Stomach (tissue), 9 donors: ENCODE measurements around the gene INAVA. TPM values are rescaled to one million over a fixed set of nuclear protein-coding genes. Genes with fewer than 3 reads are reported as not detected.

ENCODE experiments used
- DNase-seq, 2 donors: peaks; one replicate each; pipeline versions ENCODE4 v3.0.0 to v3.0.0-alpha.2; 2013 to 2019
- H3K27ac ChIP-seq, 5 donors: fragments of 200-600 bp in 4 of 5; sonication (generic) in 4 of 5; one replicate each; pipeline ENCODE4 v1.5.1; 2013 to 2019; ENCODE audit warnings: mild to moderate bottlenecking in 1 of 5, moderate library complexity in 1 of 5
- H3K27me3 ChIP-seq, 3 donors: fragments of 200-600 bp; sonication (generic); one replicate each; pipeline ENCODE4 v1.5.1; 2017 to 2019; ENCODE audit warnings: mixed run types in 1 of 3
- H3K36me3 ChIP-seq, 4 donors: fragments of 200-600 bp; sonication (generic); 1 replicate in 3 of 4; 2 replicates in 1 of 4; pipeline ENCODE4 v1.5.1; 2016 to 2019
- H3K4me1 ChIP-seq, 4 donors: fragments of 200-600 bp; sonication (generic); one replicate each; pipeline ENCODE4 v1.5.1; 2016 to 2019
- H3K4me3 ChIP-seq, 4 donors: fragments of 200-600 bp; sonication (generic) in 3 of 4; one replicate each; pipeline ENCODE4 v1.5.1; 2016 to 2019; ENCODE audit warnings: mild to moderate bottlenecking in 1 of 4
- H3K9me3 ChIP-seq, 4 donors: fragments of 200-600 bp; sonication (generic); one replicate each; pipeline ENCODE4 v1.5.1; 2016 to 2019
- EP300 ChIP-seq: sonication (generic); formaldehyde crosslinking; IDR thresholded peaks from one replicate; pipeline ENCODE4 v1.6.1; 2017; ENCODE audit warnings: antibody characterized with exemption
- POLR2A ChIP-seq, 4 donors: fragments of 450-650 bp; IDR thresholded peaks; one replicate each; pipeline ENCODE4 v1.6.1; 2016; ENCODE audit warnings: antibody characterized with exemption in 4 of 4, control low read depth in 2 of 4, mild to moderate bottlenecking in 1 of 4, moderate library complexity in 1 of 4
- POLR2AphosphoS5 ChIP-seq, 3 donors: sonication (generic); formaldehyde crosslinking; IDR thresholded peaks; one replicate each; pipeline ENCODE4 v1.6.1; 2016; ENCODE audit warnings: antibody characterized with exemption in 3 of 3
- WGBS, 5 donors: extraction: QIAGEN DNeasy Blood & Tissue Kit in 3 of 5; methylation state at CpG; one replicate each; pipeline versions ENCODE4 v1.1.5 to v1.1.7; 2013 to 2018; 5-methylcytosine and 5-hydroxymethylcytosine counted together
- intact Hi-C: fragments of 100-400 bp; cut with DNase I; formaldehyde crosslinking; loops from one replicate; pipeline ENCODE4 v1.15.1; 2023; ENCODE audit warnings: low total_unique reads
- polyA plus RNA-seq, 3 donors: library from polyadenylated mRNA; stranded (reverse); fragments of 200-250 nt; gene quantifications; one replicate each; pipeline ENCODE4 v1.2.3, GENCODE V29; 2013
- total RNA-seq, 5 donors: library from RNA; depleted of rRNA; stranded (reverse); fragments of >200 nt; gene quantifications; one replicate each; pipeline versions ENCODE4 v1.1.0 to v1.2.3, GENCODE V29; 2014 to 2016
- TF ChIP-seq, protein P1 (sequence below), 7 experiments: fragments of 450-650 bp in 4 of 7; fragments of 200-600 bp in 3 of 7; sonication (generic) in 3 of 7; IDR thresholded peaks; one replicate each; pipeline ENCODE4 v1.5.1; 2016 to 2019; ENCODE audit warnings: antibody characterized with exemption in 7 of 7, control low read depth in 2 of 7, mild to moderate bottlenecking in 1 of 7
- donor health status: healthy with polysubstance abuse.
- donor health status: Bipolar disorder and iron deficiency.
- donor health status: healthy.

The INAVA gene
- total and polyA plus RNA-seq, 8 donors, result 11.3 to 184 (median 71.4) TPM

DNA sequence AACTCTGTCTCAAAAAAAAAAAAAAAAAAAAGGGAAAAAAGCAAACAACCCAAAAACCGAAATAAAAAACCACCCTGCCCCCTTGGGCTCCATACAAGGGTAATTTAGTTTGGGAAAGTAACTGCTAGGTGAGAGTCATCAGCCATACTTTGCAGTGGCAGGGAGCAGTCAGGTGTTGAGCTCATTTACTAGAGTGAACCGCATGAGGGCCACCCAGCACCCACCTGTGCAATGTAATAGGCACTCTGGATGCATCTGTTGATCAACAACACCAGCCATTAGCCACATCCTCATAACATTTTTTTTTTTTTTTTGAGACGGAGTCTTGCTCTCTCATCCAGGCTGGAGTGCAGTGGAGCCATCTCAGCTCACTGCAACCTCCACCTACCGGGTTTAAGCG lies 9.1 kb downstream of the INAVA start:
- no peak overlapping the region for H3K27ac ChIP-seq
- no peak overlapping the region for H3K4me3 ChIP-seq
- TF ChIP-seq POLR2A (IDR thresholded peaks at IDR 0.05) (no peak), POLR2AphosphoS5 (IDR thresholded peaks at IDR 0.05) (no peak), EP300 (no peak)
- TF ChIP-seq, protein P1, sequence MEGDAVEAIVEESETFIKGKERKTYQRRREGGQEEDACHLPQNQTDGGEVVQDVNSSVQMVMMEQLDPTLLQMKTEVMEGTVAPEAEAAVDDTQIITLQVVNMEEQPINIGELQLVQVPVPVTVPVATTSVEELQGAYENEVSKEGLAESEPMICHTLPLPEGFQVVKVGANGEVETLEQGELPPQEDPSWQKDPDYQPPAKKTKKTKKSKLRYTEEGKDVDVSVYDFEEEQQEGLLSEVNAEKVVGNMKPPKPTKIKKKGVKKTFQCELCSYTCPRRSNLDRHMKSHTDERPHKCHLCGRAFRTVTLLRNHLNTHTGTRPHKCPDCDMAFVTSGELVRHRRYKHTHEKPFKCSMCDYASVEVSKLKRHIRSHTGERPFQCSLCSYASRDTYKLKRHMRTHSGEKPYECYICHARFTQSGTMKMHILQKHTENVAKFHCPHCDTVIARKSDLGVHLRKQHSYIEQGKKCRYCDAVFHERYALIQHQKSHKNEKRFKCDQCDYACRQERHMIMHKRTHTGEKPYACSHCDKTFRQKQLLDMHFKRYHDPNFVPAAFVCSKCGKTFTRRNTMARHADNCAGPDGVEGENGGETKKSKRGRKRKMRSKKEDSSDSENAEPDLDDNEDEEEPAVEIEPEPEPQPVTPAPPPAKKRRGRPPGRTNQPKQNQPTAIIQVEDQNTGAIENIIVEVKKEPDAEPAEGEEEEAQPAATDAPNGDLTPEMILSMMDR (IDR thresholded peaks at IDR 0.05), result no peak
- H3K27me3 ChIP-seq, result no peaks in the 10 kb centered on the region
- WGBS, 5 donors, result 83 to 90% (median 87%) methylated on average over 5 of the region's 5 CpGs
- no peak for DNase-seq
- intact Hi-C loops, result no loop called here
- H3K9me3 ChIP-seq, result no peaks in the 10 kb centered on the region
- peaks cover 0 to 74% (median 29%) of the 10 kb centered on the region in 4 donors for H3K4me1 ChIP-seq
- H3K36me3 ChIP-seq, result peaks cover 10 to 52% (median 23%) of the 10 kb centered on the region in 4 donors

DNA sequence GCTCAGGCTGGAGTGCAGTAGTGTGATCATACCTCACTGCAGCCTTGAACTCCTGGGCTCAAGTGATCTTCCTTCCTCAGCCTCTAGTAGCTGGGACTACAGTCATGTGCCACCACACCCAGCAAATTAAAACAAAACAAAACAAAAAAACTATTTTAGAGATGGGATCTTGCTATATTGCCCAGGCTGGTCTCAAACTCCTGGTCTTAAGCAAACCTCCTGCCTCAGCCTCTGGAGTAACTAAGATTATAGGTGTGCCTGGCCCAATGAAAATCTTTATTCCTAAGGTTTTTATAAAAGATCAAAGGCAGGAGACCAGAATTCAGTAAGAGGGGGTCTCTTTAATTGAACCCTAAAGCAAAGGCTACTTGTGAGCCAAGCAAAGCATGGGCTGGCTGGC lies 10.1 kb downstream of the INAVA start:
- Histone ChIP-seq H3K9me3 (no peaks in the 10 kb centered on the region), H3K4me1 (peaks cover 0 to 78% (median 31%) of the 10 kb centered on the region in 4 donors), H3K4me3 (no peak overlapping the region), H3K36me3 (peaks cover 9 to 52% (median 23%) of the 10 kb centered on the region in 4 donors), H3K27ac (peak overlapping the region in 2 of 5 donors; percentile 54 to 73), H3K27me3 (no peaks in the 10 kb centered on the region)
- intact Hi-C loops, result no loop called here
- TF ChIP-seq POLR2AphosphoS5 (IDR thresholded peaks at IDR 0.05) (no peak), POLR2A (IDR thresholded peaks at IDR 0.05) (no peak), EP300 (no peak)
- TF ChIP-seq, protein P1 (IDR thresholded peaks at IDR 0.05), result no peak
- DNase-seq, result no peak

DNA sequence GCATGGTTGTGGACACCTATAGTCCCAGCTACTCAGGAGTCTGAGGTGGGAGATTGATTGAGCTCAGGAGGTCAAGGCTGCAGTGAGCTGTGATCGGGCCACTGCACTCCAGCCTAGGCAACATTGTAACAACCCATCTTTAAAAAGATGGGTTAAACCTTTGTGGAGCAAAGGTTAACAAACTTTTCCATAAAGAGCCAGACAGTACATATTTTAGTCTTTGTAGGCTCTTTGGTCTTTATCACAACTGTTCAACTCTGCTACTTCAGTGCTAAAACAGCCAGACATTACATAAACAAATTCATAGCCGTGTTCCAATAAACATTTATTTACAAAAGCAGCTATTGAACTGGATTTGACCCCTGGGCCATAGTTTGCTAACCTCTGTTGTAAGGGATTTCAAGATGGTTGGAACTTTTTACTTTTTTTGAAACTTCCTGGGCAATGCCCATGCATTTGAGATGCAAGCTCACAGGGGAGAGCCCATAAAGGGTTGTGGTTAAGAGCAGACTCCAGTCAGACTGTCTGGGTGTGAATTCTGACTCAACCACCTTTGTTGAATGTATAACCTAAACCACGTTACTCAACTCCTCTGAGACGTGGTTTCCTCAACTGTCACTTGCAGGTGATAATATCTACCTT lies 10.8 kb downstream of the INAVA start:
- DNase-seq, result peak in 1 of 2 donors; percentile 39
- Histone ChIP-seq H3K4me1 (peaks cover 3 to 78% (median 28%) of the 10 kb centered on the region in 4 donors), H3K9me3 (no peaks in the 10 kb centered on the region), H3K27me3 (no peaks in the 10 kb centered on the region), H3K27ac (peak overlapping the region in 2 of 5 donors; percentile 54 to 73), H3K4me3 (no peak overlapping the region), H3K36me3 (peaks cover 1 to 52% (median 19%) of the 10 kb centered on the region in 4 donors)
- WGBS, 5 donors, result 51 to 67% (median 53%) methylated on average over 4 of the region's 4 CpGs
- intact Hi-C loops, result no loop called here
- TF ChIP-seq EP300 (no peak), POLR2AphosphoS5 (IDR thresholded peaks at IDR 0.05) (no peak), POLR2A (IDR thresholded peaks at IDR 0.05) (no peak)
- TF ChIP-seq, protein P1 (IDR thresholded peaks at IDR 0.05), result no peak

DNA sequence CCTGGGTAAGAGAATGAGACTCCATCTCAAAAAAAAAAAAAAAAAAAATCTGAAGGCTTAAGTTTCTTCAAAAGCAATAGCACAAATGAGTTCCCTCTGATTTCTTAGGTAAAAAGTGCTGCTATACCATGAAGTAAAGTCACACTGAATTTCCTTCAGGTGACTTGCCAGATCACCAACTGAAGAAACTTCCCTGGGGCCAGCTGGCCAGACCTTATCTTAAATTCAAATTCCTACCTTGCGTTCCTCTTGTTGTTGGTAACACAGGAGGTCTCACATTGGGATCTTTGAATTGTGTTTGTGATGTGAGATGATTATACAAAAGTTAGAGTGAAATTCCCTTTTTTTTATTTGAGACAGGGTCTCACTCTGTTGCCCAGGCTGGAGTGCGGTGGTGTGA lies 11.8 kb downstream of the INAVA start:
- DNase-seq, result no peak
- peaks cover 0 to 52% (median 16%) of the 10 kb centered on the region in 4 donors for H3K36me3 ChIP-seq
- no peaks in the 10 kb centered on the region for H3K27me3 ChIP-seq
- H3K4me1 ChIP-seq, result peaks cover 3 to 69% (median 25%) of the 10 kb centered on the region in 4 donors
- no peak overlapping the region for H3K4me3 ChIP-seq
- peak overlapping the region in 3 of 5 donors; percentile 38 to 73 (median 54) for H3K27ac ChIP-seq
- no peaks in the 10 kb centered on the region for H3K9me3 ChIP-seq
- TF ChIP-seq POLR2AphosphoS5 (IDR thresholded peaks at IDR 0.05) (no peak), POLR2A (IDR thresholded peaks at IDR 0.05) (no peak), EP300 (no peak)
- TF ChIP-seq, protein P1 (IDR thresholded peaks at IDR 0.05), result no peak
- WGBS, 5 donors, result 83 to 89% (median 85%) methylated on average over 2 of the region's 2 CpGs
- intact Hi-C loops, result no loop called here
